Liver (tissue), 3 donors: ENCODE measurements around the gene SQOR.

Experiments used
- CTCF ChIP-seq: fragments of 150-350 bp; IDR thresholded peaks from 2 replicates; pipeline ENCODE4 v1.5.1; 2017; ENCODE audit warnings: improper control_type of control experiment, low read depth, low read length; ENCODE audit not compliant: missing input control
- FOXA1 ChIP-seq: IDR thresholded peaks from 2 replicates; pipeline ENCODE4 v1.6.1; 2016; ENCODE audit warnings: antibody characterized with exemption
- HNF4A ChIP-seq, 2 donors: conservative IDR thresholded peaks; 2 replicates each; pipeline ENCODE4 v1.6.1; 2016; ENCODE audit warnings: antibody characterized with exemption in 2 of 2, mild to moderate bottlenecking in 2 of 2
- JUND ChIP-seq, 2 donors: IDR thresholded peaks; 2 replicates each; pipeline ENCODE4 v1.6.1; 2016; ENCODE audit warnings: antibody characterized with exemption in 2 of 2
- MAX ChIP-seq: IDR thresholded peaks from 2 replicates; pipeline ENCODE4 v1.6.1; 2016; ENCODE audit warnings: antibody characterized with exemption
- NR2F2 ChIP-seq: IDR thresholded peaks from 2 replicates; pipeline ENCODE4 v1.6.1; 2016; ENCODE audit warnings: antibody characterized with exemption
- RAD21 ChIP-seq, 2 donors: IDR thresholded peaks; 2 replicates each; pipeline ENCODE4 v1.6.1; 2016; ENCODE audit warnings: antibody characterized with exemption in 2 of 2, mild to moderate bottlenecking in 2 of 2
- REST ChIP-seq: IDR thresholded peaks from 2 replicates; pipeline ENCODE4 v1.6.1; 2016; ENCODE audit warnings: antibody characterized with exemption, mild to moderate bottlenecking
- SP1 ChIP-seq: IDR thresholded peaks from 2 replicates; pipeline ENCODE4 v1.6.1; 2018; ENCODE audit warnings: antibody characterized with exemption, mild to moderate bottlenecking
- TAF1 ChIP-seq: conservative IDR thresholded peaks from 2 replicates; pipeline ENCODE4 v1.6.1; 2016; ENCODE audit warnings: antibody characterized with exemption, mild to moderate bottlenecking
- YY1 ChIP-seq: IDR thresholded peaks from 2 replicates; pipeline ENCODE4 v1.6.1; 2016; ENCODE audit warnings: antibody characterized with exemption, mild to moderate bottlenecking
- donor health status: healthy.
- donor health status: healthy.

- TF ChIP-seq REST (no peak), CTCF (no peak), HNF4A (conservative IDR thresholded peaks at IDR 0.05) (no peak), RAD21 (IDR thresholded peaks at IDR 0.05) (no peak), MAX (no peak), TAF1 (no peak), SP1 (no peak), FOXA1 (no peak), NR2F2 (no peak), JUND (IDR thresholded peaks at IDR 0.05) (no peak), YY1 (no peak)
Observed at GRCh38 chr15:45594835-45595530, 39.8 kb upstream of the SQOR start.
